ENCODE results near the gene GNAI2. TPM values are rescaled to one million over a fixed set of nuclear protein-coding genes. Genes with fewer than 3 reads are reported as not detected.
"Not testable (repeated sequence)": the region's sequence is repeated elsewhere in the genome, so short reads cannot be mapped to it uniquely, and the experiment has no call there.

GNAI2 gene
- total RNA-seq, 1 donor from 2014 or later = 372 TPM

DNA sequence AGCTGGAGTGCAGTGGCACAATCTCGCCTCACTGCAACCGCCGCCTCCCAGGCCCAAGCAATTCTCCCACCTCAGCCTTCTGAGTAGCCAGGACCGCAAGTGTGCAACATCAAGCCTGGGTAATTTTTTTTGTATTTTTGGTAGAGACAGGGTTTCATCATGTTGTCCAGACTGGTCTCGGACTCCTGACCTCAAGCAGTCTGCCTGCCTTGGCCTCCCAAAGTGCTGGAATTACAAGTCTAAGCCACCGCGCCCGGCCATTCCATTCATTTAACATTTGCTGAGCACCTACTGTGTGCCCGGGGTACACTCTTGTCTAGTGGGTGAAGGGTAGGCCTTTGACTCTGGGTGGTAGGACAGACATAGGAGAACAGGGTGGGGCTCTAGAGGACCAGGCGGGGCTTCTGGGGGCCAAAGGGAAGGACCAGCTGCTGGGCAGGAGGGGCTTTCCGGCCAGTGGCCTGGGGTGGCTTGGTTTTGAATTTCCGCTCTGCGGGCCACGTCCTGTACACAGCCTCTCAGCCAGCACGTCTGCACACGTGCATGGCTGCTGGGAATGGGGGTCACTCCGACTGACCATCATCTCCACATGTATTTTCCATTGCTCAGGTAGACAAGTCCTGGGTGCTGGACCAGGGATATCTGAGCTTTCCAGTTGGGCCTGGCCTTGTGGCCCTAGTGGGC, 28.5 kb upstream of the GNAI2 start:
- no peaks in the 10 kb centered on the region for H3K9me3 ChIP-seq
- no peak for DNase-seq
- TF ChIP-seq, protein P1, sequence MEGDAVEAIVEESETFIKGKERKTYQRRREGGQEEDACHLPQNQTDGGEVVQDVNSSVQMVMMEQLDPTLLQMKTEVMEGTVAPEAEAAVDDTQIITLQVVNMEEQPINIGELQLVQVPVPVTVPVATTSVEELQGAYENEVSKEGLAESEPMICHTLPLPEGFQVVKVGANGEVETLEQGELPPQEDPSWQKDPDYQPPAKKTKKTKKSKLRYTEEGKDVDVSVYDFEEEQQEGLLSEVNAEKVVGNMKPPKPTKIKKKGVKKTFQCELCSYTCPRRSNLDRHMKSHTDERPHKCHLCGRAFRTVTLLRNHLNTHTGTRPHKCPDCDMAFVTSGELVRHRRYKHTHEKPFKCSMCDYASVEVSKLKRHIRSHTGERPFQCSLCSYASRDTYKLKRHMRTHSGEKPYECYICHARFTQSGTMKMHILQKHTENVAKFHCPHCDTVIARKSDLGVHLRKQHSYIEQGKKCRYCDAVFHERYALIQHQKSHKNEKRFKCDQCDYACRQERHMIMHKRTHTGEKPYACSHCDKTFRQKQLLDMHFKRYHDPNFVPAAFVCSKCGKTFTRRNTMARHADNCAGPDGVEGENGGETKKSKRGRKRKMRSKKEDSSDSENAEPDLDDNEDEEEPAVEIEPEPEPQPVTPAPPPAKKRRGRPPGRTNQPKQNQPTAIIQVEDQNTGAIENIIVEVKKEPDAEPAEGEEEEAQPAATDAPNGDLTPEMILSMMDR (IDR thresholded peaks at IDR 0.05) = no peak
- ATAC-seq = no peak
- H3K4me3 ChIP-seq = no peak overlapping the region
- H3K27ac ChIP-seq = no peak overlapping the region
- peaks cover 17% of the 10 kb centered on the region for H3K4me1 ChIP-seq
- H3K27me3 ChIP-seq (ENCODE audit: low read depth) = peaks cover 42% of the 10 kb centered on the region
- H3K36me3 ChIP-seq = no peaks in the 10 kb centered on the region
- intact Hi-C loops (cut with DNase I) = no loop called here

DNA sequence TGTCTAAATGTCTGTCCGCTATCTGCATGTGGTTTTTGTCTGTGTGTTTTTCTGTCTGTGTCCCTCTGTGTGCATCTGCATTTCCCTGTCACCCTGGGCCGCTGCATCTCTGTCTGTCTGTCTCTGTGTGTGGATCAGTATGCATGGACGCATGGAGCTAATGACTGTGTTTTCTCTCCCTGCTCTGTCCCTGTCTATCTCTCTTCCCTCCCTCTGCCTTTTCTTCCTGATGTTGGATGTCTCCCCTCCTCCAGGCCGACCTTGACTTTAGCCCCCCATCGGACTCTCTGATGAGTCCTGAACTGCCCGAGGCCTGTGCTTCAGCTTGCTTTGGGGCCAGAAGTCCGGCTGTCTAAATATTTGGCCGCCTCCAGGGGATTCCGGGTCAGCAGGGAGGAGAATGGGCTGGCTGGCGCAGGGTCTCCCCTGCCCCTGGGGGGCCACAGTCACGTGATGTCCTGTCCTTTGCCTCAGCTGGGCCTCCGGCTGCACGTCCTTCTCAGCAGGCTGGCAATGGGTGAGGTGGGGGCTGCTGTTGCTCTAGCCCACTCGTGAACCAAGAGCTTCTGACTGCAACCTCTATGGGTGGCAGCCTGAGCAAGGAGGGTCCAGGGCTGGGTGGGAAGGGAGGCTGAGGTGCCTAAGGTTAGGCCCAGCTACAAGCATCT, 27.2 kb upstream of the GNAI2 start:
- TF ChIP-seq, protein P1 (IDR thresholded peaks at IDR 0.05) = no peak
- DNase-seq (no peak), ATAC-seq (no peak)
- Histone ChIP-seq H3K4me3 (no peak overlapping the region), H3K27ac (no peak overlapping the region), H3K9me3 (no peaks in the 10 kb centered on the region), H3K36me3 (no peaks in the 10 kb centered on the region), H3K4me1 (peaks cover 17% of the 10 kb centered on the region), H3K27me3 (ENCODE audit: low read depth) (peaks cover 29% of the 10 kb centered on the region)
- intact Hi-C loops (cut with DNase I) = no loop called here

DNA sequence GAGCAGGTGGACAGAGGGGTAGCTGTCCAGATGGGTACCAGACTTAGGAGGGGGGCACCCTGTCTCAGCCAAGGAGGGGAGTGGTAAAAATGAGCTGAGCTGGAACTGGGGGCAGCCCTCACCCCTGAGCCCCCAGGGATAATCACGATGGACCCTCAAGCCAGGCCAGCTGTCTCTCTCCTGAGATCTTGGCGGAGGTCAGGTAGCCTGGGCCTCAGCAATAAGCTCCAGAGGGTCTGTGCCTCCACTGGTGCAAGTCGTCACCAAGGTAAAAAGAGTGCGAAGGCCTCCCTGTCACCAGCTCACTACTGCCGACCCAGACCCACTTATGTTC, 25.9 kb upstream of the GNAI2 start:
- Histone ChIP-seq H3K4me1 (peaks cover 10% of the 10 kb centered on the region), H3K27me3 (ENCODE audit: low read depth) (peaks cover 16% of the 10 kb centered on the region), H3K36me3 (no peaks in the 10 kb centered on the region), H3K27ac (no peak overlapping the region), H3K4me3 (no peak overlapping the region), H3K9me3 (no peaks in the 10 kb centered on the region)
- no peak for DNase-seq
- intact Hi-C loops (cut with DNase I) = no loop called here
- TF ChIP-seq, protein P1 (IDR thresholded peaks at IDR 0.05) = no peak
- no peak for ATAC-seq

DNA sequence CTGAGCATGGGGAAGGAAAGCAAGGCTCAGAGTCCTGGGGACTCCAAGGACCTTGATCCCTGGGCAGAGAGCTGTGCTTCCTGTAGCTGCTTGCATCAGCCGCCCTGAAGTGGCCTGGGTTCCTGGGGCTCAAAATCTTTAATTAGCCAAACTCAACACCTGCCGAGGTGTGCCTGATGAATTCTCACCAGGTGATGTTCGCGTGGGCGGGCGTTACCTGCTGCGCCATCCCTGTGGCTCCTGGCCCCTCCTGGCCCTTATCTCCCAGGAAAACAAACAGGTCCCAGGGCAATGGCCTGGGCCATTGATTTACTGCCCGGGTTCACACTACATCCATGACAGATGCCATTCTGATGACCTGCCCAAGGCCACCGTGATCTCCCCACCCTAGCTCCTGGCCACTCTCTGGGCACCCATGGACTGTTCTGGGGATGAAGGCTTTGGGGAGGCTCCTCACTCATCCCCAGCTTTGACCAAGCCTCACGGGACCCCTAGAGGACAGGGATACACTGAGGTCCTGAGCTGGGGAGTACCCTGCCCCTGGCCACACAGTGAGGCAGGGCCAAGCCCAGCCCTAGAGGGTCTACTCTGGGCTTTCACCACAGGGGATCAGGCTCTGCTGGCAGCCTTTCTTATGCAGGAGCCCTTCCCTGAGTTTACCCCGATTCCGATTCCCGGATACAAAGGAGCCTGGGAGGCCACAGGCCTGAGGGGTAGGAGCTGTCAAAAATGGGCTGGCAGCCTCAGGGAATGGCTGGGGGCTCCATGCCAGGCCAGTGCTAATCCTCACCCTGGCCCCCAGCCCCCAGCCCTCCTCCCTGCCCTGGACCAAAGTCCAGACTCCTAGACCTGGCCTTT, 25.3 kb upstream of the GNAI2 start:
- Histone ChIP-seq H3K27ac (no peak overlapping the region), H3K4me1 (peaks cover 4% of the 10 kb centered on the region), H3K27me3 (ENCODE audit: low read depth) (peaks cover 10% of the 10 kb centered on the region), H3K9me3 (no peaks in the 10 kb centered on the region), H3K4me3 (no peak overlapping the region), H3K36me3 (no peaks in the 10 kb centered on the region)
- DNase-seq (no peak), ATAC-seq (no peak)
- intact Hi-C loops (cut with DNase I) = no loop called here
- TF ChIP-seq, protein P1 (IDR thresholded peaks at IDR 0.05) = no peak

DNA sequence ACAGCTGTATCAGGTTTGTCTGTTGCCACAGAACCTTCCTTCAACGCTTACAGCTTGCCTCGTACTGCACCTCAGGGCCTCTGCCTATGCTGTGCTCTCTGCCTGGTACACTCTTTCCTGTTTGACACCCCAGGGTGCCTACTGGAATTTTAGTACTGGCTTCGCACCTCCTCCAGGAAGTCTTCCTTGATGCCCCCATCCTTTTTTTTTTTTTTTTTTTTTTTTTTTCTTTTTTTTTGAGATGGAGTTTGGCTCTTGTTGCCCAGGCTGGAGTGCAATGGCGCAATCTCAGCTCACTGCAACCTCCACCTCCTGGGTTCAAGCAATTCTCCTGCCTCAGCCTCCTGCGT, 24.7 kb upstream of the GNAI2 start:
- H3K27ac ChIP-seq; ATAC-seq; H3K36me3 ChIP-seq; H3K27me3 ChIP-seq (ENCODE audit: low read depth); H3K4me1 ChIP-seq; H3K9me3 ChIP-seq; H3K4me3 ChIP-seq; intact Hi-C loops (cut with DNase I); DNase-seq: not testable (repeated sequence)

DNA sequence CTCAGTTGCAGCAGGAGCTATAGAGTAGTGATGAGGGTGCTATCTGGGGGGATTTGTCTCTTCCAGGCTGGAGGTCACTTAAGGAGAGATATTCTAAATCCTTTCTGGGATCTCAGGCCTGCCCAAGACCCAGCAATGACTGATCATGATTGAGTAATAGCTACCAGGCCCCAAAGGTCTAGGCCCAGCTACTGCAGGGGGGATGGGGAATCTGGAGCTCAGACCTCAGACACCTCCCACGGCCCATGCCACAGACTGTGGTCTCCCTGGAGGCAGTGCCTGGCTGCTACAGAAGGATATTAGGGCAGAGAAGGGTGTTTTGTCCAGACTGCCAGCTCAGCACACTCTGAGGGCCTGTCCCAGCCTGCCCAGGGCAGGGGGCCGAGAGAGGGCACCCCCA, 24.1 kb upstream of the GNAI2 start:
- H3K4me3 ChIP-seq = no peak overlapping the region
- H3K27ac ChIP-seq = no peak overlapping the region
- intact Hi-C loops (cut with DNase I) = no loop called here
- TF ChIP-seq, protein P1 (IDR thresholded peaks at IDR 0.05) = no peak
- H3K27me3 ChIP-seq (ENCODE audit: low read depth) = no peaks in the 10 kb centered on the region
- ATAC-seq = no peak
- H3K4me1 ChIP-seq = no peaks in the 10 kb centered on the region
- no peak for DNase-seq
- H3K36me3 ChIP-seq = no peaks in the 10 kb centered on the region
- H3K9me3 ChIP-seq = no peaks in the 10 kb centered on the region

All from lower lobe of right lung (tissue), 2 donors.